GM12865 (cell line): Measurements from ENCODE around the gene TBX18.

Experiments used
- DNase-seq: peaks from one replicate; pipeline ENCODE4 v3.0.0; 2010; ENCODE audit warnings: low read depth
- H3K4me3 ChIP-seq: 2 replicates; pipeline ENCODE4 v1.5.1; 2011; ENCODE audit warnings: mild to moderate bottlenecking, low read depth, low read length, control low read depth
- TF ChIP-seq, protein P1 (sequence below): IDR thresholded peaks from 2 replicates; pipeline ENCODE4 v1.5.1; 2011; ENCODE audit warnings: low read length, control low read depth, low read depth, inconsistent platforms; ENCODE audit not compliant: insufficient read depth; ENCODE audit errors: missing control alignments

TBX18 gene

DNA sequence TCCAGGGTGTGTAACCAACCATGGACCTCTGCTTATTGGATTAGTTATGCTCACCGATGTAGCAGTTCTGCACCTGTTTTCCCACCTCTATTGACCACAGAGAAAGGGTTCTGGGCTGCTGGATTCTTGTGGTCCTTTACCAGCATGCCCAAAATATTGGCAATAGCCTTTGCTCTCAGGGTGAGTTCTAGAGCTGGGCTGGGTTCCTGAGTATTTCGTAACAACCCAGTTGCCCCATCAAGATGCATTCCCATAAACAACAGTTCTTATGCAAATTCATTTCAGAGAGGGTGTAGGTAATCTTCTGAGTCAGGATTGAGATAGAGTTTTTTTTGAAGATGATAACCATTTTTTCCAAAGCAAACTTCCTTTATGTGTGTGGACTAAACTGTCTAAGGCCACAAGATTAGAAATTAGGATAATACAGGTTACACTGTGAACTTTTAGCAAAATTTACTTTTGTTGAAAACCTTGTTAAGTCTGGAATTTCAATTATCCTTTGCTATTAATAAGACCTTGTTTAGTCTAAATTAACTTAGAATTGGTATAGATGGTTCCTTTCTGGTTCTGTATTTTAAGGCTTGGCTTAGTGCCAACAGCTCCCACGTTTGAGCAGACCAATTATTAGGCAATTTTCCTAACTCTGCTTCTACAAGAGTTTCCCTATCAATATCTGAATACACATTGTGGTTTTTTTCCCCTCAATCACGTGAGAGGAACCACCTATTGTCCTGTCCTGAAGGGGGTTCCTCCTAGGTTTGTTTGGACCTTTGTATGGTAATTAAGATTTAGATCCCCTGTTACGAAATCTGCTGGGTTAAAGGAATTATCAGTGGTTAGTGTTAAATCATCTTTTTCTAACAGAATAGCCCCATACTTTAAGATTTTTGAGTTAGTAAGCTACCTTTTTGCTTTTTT, 46.1 kb downstream of the TBX18 start:
- TF ChIP-seq, protein P1, sequence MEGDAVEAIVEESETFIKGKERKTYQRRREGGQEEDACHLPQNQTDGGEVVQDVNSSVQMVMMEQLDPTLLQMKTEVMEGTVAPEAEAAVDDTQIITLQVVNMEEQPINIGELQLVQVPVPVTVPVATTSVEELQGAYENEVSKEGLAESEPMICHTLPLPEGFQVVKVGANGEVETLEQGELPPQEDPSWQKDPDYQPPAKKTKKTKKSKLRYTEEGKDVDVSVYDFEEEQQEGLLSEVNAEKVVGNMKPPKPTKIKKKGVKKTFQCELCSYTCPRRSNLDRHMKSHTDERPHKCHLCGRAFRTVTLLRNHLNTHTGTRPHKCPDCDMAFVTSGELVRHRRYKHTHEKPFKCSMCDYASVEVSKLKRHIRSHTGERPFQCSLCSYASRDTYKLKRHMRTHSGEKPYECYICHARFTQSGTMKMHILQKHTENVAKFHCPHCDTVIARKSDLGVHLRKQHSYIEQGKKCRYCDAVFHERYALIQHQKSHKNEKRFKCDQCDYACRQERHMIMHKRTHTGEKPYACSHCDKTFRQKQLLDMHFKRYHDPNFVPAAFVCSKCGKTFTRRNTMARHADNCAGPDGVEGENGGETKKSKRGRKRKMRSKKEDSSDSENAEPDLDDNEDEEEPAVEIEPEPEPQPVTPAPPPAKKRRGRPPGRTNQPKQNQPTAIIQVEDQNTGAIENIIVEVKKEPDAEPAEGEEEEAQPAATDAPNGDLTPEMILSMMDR: no peak
- DNase-seq: no peak

DNA sequence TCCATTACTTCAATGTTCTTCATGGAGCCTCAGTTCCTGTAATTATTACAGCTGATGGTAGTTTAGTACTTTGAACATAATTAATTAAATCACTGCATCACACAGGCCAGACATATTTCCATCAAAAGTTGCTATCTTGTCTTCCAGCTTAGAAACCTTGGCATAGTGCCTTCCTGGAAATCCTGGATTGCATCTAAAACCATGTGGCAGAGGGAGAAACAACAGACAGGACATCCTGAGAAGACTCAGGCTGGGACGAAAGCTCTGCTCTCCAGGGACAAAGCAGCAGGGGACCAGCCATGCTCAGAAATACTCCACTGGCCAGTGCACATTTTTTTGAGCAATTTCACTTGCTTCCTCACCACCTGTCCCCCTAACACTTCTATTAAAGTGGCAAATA, 55.3 kb downstream of the TBX18 start:
- TF ChIP-seq, protein P1: no peak
- no peak for DNase-seq
- H3K4me3 ChIP-seq: no peak overlapping the region

More for the DNA sequence above, 46.1 kb downstream of the TBX18 start:
- no peak overlapping the region for H3K4me3 ChIP-seq

DNA sequence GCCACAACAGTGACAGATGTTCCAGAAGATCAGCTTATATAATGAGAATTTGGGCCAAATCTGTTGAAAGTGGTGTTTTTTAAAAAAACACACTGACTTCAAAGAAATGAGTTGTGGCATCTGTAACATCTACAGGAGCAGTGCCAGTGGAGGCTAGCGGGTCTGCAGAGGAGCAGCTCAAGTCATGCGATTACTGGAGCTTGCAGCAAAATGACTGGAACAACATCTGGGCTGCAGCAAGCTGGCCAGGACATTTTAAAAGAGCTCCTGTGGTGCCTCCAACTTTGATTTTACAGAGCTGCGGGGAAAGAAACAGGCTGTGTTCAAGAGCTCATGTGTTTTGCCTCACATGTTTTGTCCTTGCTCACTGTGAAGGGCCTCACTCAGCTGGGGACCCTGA, 57.2 kb downstream of the TBX18 start:
- DNase-seq: no peak
- TF ChIP-seq, protein P1: no peak
- H3K4me3 ChIP-seq: no peak overlapping the region

DNA sequence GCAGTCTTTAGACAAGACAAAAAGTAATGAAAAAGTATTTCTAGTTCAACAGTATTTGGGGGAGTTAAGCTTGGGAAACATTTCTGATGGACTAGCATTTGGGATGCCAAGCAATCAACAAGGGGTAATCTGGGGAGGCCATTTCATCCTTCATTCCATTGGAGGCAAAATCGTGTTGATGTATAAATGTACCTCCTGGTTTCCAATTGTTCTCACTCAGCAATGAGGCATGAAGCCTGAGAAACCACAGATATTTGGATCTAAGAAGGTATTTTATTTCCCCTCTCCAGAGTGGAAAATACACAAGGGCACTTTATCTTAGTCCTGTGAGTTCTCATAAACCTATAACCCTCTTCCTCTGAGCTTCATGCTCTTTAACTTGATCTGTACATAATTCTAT, 68.2 kb downstream of the TBX18 start:
- TF ChIP-seq, protein P1: no peak
- no peak for DNase-seq
- H3K4me3 ChIP-seq: no peak overlapping the region

DNA sequence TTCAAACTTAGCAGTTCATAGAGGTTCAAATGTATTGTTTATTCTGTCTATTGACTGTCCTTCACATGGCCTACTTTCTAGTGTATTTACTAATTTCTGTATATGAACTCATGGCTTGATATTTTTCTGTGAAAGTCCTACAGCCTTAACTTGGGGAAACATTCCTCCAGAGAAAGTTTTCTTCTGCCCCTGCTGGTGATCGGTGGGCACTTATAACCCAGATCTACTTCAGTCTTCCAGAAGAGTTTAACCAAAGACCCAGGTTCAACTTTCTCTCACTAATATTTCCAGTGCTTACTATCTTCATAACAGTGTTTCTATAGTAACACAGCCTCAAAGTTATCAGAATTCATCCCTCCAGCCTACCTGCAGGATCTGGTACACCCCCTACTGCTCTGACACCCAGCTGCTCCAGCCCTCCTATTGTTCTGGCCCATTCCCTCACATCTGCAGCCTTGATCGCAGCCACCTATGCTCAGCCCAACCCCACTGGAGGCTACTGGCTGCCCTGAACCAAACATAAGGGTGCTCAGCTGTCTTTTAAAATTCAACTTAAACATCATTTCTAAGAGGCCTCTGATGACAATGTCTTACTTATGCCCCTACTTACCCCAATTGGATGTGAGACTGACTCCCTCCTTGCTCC, 72.3 kb downstream of the TBX18 start:
- TF ChIP-seq, protein P1: no peak
- H3K4me3 ChIP-seq: no peak overlapping the region
- no peak for DNase-seq

GRCh38 chr6:84688141-84688873, 76.1 kb downstream of the TBX18 start:
- TF ChIP-seq, protein P1: no peak
- H3K4me3 ChIP-seq: no peak overlapping the region
- no peak for DNase-seq
